HG02798 (cell line): Measurements from ENCODE around the gene TUFT1.
"Not testable (repeated sequence)": the region's sequence is repeated elsewhere in the genome, so short reads cannot be mapped to it uniquely, and the experiment has no call there.

Source experiments
- ATAC-seq: cut with Tn5 transposase; IDR thresholded peaks from one replicate; pipeline ENCODE4 v1.9.1; 2021; ENCODE audit warnings: mild to moderate bottlenecking; ENCODE audit not compliant: unreplicated experiment, poor library complexity

Gene TUFT1

GRCh38 chr1:151511636-151512215 lies 28.4 kb upstream of the TUFT1 start:
- no peak for ATAC-seq

- ATAC-seq: no peak
Observed at GRCh38 chr1:151512326-151512725, 27.8 kb upstream of the TUFT1 start.

GRCh38 chr1:151512801-151513625 lies 27.1 kb upstream of the TUFT1 start:
- no peak for ATAC-seq

DNA sequence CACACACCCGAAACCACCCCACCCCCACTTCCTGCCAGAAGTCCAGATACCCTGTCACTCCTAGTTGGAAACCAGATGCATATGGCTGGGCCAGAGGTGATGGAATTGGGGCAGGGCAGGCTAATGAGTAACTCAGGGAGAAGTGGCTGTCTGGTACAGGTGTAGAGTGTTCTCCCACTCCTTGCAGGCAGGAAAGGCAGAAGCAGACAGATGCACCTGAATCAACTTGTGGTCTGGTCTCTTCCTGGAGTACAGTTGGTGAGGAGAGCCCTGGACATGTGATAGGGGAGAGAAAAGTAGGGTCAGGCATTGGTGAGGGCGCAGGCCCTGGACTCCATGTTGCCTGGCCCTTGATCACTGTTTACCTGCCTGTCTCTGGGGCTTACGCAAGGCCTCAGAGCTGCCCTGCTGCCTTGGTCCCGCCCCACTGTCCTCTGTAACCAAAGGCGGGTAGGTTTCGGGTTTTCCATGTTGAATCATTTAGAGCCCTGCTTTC lies 26.4 kb upstream of the TUFT1 start:
- no peak for ATAC-seq

- ATAC-seq: no peak
Observed at GRCh38 chr1:151514366-151514765, 25.7 kb upstream of the TUFT1 start.

DNA sequence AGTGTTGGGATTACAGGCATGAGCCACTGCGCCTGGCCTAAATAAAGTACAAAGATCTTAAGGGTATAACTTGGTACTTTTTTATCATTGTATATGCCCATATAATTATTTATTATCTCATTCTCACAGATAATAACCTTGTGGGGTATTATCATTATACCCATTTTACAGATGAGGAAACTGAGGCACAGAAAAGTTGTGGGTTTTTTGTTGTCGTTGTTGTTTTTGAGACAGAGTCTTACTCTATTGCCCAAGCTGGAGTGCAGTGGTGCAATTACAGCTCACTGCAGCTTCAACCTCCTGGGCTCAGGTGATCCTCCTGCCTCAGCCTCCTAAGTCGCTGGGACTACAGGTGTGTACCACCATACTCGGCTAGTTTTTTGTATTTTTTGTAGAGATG lies 24.8 kb upstream of the TUFT1 start:
- no peak for ATAC-seq

GRCh38 chr1:151516031-151516511 lies 24.0 kb upstream of the TUFT1 start:
- no peak for ATAC-seq

DNA sequence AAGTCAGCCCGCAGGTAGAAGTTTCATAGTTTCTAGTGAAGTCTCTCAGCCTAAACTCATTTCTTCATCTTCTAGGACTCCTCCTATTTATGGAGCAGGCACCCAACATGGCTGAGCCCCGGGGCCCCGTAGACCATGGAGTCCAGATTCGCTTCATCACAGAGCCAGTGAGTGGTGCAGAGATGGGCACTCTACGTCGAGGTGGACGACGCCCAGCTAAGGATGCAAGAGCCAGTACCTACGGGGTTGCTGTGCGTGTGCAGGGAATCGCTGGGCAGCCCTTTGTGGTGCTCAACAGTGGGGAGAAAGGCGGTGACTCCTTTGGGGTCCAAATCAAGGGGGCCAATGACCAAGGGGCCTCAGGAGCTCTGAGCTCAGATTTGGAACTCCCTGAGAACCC lies 21.7 kb upstream of the TUFT1 start:
- ATAC-seq: no peak

- ATAC-seq: no peak
Observed at GRCh38 chr1:151518936-151519335, 21.2 kb upstream of the TUFT1 start.

DNA sequence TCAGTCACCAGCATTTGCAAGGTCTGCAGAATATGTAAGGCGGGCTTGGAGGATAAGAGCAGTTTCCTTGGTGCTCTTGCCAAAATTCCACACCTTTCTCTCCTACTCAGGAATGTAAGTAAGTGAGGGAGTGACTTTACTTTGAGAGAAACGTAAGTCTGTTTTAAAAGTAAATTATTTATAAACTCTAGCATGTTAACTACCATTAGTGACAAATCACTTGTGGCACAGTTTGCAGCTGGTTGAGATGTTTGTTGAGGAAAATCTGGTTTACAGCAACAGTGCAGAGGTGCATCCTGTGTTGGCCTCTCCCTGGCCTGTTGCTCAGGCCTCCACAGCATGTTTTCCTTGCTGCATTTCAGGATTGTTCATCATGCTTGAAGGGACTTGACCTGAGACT lies 20.4 kb upstream of the TUFT1 start:
- ATAC-seq: no peak

DNA sequence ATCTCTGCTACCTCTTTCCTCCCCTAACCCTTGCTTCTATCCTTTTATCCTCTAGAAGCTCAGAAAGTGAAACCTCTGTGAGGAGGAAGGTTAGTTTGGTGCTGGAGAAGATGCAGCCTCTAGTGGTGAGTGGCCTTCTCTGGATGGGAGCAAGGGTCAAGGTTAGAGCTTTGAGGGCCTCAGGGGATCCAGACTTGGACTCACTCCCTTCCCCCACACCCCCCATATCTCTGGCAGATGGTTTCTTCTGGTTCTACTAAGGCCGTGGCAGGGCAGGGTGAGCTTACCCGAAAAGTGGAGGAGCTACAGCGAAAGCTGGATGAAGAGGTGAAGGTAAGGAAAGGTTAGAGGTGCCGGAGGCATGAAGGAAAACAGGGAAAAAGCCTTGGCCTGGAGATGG lies 19.8 kb upstream of the TUFT1 start:
- no peak for ATAC-seq

DNA sequence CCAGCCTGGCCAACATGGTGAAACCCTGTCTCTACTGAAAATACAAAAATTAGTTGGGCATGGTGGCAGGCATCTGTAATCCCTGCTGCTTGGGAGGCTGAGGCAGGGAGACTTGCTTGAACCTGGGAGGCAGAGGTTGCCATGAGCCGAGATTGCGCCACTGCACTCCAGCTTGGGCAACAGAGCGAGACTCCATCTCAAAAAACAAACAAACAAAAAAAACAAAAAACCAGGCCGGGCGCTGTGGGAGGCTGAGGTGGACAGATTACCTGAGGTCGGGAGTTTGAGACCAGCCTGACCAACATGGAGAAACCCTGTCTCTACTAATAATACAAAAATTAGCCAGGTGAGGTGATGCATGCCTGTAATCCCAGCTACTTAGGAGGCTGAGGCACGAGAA lies 17.7 kb upstream of the TUFT1 start:
- not testable (repeated sequence) for ATAC-seq

GRCh38 chr1:151523326-151523725 lies 16.8 kb upstream of the TUFT1 start:
- ATAC-seq: no peak

- no peak for ATAC-seq
Observed at GRCh38 chr1:151524736-151525135, 15.4 kb upstream of the TUFT1 start.

- ATAC-seq: no peak
Observed at GRCh38 chr1:151526735-151527525, 13.2 kb upstream of the TUFT1 start.

- no peak for ATAC-seq
Observed at GRCh38 chr1:151529211-151529702, 10.9 kb upstream of the TUFT1 start.

- no peak for ATAC-seq
Observed at GRCh38 chr1:151529781-151530180, 10.3 kb upstream of the TUFT1 start.

DNA sequence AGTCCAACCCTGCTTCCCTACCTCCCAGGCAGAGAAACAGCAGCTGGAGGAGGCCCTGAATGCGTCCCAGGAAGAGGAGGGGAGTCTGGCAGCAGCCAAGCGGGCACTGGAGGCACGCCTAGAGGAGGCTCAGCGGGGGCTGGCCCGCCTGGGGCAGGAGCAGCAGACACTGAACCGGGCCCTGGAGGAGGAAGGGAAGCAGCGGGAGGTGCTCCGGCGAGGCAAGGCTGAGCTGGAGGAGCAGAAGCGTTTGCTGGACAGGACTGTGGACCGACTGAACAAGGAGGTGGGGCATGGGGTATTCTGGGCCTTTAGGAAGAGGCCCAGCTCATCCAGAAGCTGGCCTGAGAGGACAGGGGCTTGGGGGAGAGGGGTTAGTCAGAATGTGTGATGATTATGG lies 9.6 kb upstream of the TUFT1 start:
- no peak for ATAC-seq

GRCh38 chr1:151533870-151534269 lies 6.2 kb upstream of the TUFT1 start:
- no peak for ATAC-seq

DNA sequence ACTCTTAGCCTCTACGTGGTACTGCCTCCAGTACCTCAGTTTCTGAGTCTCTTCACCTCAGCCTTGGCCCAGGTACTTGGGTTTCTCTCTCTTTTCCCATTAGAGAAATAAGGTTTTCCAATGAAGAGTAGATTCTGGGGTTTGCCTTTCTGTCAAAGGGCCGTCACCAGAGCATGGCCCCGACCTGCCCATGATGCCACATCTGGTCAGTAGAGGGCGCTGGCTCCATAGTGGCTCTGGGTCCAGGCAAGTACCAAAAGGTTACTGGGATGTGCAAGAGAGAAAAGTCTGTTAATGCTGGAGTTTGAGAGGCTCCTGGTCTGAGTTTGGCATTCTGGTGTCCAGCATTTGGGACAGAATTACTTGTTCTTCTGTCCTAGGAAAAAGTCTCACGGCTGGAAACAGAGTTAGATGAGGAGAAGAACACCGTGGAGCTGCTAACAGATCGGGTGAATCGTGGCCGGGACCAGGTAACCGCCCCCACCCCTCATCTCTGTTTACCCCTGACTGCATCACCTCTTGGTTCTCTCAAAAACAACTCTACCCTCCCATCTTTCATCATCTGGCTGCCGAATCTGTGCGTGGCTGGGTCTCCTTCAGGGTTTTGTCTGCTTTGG lies 5.3 kb upstream of the TUFT1 start:
- ATAC-seq: peak; percentile 39
